Measurements from ENCODE around the gene SORCS1. TPM values are rescaled to one million over a fixed set of nuclear protein-coding genes. Genes with fewer than 3 reads are reported as not detected.
A peak's percentile ranks its signal among the peaks of the same experiment; 100 is the strongest.

SORCS1 gene
- total and polyA plus RNA-seq, 2 experiments from 2014 or later, result 45.6 to 73.0 TPM

DNA sequence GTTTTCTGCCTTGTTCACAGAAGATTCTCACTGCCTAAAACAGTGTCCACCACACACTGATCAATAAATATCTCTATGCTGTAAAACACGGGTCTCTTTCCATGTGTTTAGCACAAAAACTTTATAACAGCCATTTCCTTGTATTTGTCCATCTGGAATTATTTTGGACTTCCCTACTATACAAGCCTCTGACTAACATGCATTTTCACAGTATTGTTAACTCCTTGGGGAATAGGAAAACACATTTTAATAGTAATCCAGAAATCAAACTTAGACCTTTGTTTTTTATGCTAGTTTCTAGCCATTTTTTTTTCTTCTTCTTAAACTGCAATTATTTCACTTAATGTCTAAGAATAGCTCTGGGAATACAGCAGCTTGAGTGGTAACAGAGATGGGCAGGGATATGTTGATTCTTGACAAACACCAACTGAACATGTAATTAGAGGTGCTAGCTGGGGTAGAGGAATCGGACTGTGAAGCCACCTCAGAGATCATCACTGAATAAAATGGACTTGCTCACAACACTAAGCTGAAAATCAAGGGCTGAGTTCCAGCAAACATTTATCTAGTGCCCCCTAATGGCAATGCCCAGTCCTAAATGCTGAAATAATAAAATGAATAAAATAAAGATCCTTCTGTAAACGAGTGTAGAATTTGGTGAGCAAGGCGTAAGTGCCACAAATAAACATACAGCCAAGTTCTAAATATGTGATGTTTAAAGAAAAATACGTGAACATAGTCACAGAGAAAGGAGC, 593.1 kb downstream of the SORCS1 start:
- Histone ChIP-seq H3K4me1 (ENCODE audit: low read depth) (no peaks in the 10 kb centered on the region), H3K9me3 (ENCODE audit: low read depth) (no peaks in the 10 kb centered on the region), H3K27me3 (no peaks in the 10 kb centered on the region), H3K4me3 (no peak overlapping the region), H3K27ac (no peak overlapping the region), H3K36me3 (no peaks in the 10 kb centered on the region)
- DNase-seq (ENCODE audit: low read depth in 1 of 2, low spot score in 1 of 2), result peak; percentile 42 to 73
- TF ChIP-seq, protein P1, sequence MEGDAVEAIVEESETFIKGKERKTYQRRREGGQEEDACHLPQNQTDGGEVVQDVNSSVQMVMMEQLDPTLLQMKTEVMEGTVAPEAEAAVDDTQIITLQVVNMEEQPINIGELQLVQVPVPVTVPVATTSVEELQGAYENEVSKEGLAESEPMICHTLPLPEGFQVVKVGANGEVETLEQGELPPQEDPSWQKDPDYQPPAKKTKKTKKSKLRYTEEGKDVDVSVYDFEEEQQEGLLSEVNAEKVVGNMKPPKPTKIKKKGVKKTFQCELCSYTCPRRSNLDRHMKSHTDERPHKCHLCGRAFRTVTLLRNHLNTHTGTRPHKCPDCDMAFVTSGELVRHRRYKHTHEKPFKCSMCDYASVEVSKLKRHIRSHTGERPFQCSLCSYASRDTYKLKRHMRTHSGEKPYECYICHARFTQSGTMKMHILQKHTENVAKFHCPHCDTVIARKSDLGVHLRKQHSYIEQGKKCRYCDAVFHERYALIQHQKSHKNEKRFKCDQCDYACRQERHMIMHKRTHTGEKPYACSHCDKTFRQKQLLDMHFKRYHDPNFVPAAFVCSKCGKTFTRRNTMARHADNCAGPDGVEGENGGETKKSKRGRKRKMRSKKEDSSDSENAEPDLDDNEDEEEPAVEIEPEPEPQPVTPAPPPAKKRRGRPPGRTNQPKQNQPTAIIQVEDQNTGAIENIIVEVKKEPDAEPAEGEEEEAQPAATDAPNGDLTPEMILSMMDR (IDR thresholded peaks at IDR 0.05; ENCODE audit: low read depth, low read length), result peak; percentile 68

DNA sequence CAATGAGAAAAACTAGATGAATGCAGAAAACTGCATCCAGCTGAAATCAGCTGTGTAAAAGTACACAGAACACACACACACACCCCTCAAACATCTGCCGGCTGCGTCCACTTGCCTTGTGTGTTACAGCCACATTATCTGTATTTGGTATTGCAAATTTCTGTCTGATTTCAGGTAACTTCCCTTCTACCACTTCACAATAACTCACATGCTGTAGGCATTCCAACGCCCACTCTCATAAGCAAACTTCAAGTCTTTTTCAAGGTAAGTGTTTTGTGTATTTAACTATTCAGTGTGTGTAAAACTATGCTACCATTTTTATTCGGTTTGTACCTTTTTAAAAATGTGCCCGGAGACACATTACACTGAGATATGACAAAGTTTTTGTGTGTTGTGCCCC, 594.2 kb downstream of the SORCS1 start:
- Histone ChIP-seq H3K27ac (no peak overlapping the region), H3K4me1 (ENCODE audit: low read depth) (no peaks in the 10 kb centered on the region), H3K36me3 (no peaks in the 10 kb centered on the region), H3K9me3 (ENCODE audit: low read depth) (no peaks in the 10 kb centered on the region), H3K27me3 (no peaks in the 10 kb centered on the region), H3K4me3 (no peak overlapping the region)
- DNase-seq (ENCODE audit: low read depth in 1 of 2, low spot score in 1 of 2), result no peak
- TF ChIP-seq, protein P1 (IDR thresholded peaks at IDR 0.05; ENCODE audit: low read depth, low read length), result no peak

DNA sequence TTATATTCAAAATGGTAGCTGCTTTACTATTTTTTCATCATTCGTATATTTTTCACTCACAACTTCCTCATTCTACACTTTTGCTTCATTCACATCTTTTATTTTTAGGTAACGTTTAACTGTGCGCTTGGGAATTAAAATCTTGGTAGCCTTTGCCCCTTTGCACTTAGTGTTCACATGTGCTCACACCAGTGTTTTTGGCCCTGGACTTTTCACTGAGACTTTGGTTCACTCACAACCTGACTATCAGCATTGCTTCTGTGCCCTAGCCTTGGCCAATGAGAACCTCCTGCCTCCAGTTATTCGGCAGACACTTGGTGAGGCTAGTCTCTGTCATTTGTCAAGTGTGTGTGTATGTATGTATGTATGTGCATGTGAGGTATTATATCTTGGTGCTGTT, 596.9 kb downstream of the SORCS1 start:
- no peaks in the 10 kb centered on the region for H3K36me3 ChIP-seq
- TF ChIP-seq, protein P1 (IDR thresholded peaks at IDR 0.05; ENCODE audit: low read depth, low read length), result no peak
- H3K4me1 ChIP-seq (ENCODE audit: low read depth), result no peaks in the 10 kb centered on the region
- no peak overlapping the region for H3K27ac ChIP-seq
- no peak overlapping the region for H3K4me3 ChIP-seq
- DNase-seq (ENCODE audit: low read depth in 1 of 2, low spot score in 1 of 2), result no peak
- no peaks in the 10 kb centered on the region for H3K27me3 ChIP-seq
- H3K9me3 ChIP-seq (ENCODE audit: low read depth), result no peaks in the 10 kb centered on the region

DNA sequence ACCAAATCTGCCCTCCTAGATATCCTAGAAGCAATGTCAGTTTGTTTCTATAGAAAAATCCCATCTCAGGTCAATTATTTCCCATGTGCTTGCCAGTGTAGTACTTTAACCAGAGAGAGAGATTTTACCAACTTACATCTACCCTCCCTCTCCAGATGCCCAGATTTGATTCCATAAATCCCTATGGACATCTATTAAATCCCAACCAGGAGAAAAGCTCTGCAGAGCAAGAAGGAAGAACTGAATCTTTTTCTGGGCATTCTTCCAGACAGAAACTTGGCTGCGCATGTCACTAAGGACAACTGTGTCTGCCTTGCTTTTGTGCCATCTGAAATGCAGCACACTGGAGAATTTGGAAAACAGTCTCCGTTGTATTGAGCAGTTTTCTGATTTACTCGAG, 597.6 kb downstream of the SORCS1 start:
- no peak overlapping the region for H3K27ac ChIP-seq
- H3K4me3 ChIP-seq, result no peak overlapping the region
- no peak for DNase-seq (ENCODE audit: low read depth in 1 of 2, low spot score in 1 of 2)
- no peaks in the 10 kb centered on the region for H3K4me1 ChIP-seq (ENCODE audit: low read depth)
- H3K27me3 ChIP-seq, result no peaks in the 10 kb centered on the region
- TF ChIP-seq, protein P1 (IDR thresholded peaks at IDR 0.05; ENCODE audit: low read depth, low read length), result no peak
- H3K36me3 ChIP-seq, result no peaks in the 10 kb centered on the region
- no peaks in the 10 kb centered on the region for H3K9me3 ChIP-seq (ENCODE audit: low read depth)

DNA sequence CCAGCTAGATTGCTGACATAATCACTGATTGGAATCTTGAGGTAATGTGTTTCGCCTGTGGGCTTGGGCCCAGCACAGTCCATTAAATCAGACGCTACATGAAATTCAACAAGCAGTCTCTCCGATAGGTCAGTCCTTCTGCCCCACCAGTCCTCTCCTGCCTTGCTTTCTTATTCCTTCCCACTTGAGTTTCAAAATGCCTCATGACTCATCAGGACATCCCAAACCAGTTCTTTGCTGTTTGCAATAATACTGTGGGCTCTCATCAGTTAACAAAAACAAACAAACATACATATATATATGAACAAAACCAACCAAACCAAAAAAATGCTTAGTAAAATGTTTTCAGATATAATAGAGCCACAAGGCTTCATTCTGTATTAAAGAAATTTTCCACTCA, 599.0 kb downstream of the SORCS1 start:
- no peaks in the 10 kb centered on the region for H3K4me1 ChIP-seq (ENCODE audit: low read depth)
- peak in 1 of 2 donors; percentile 42 for DNase-seq (ENCODE audit: low read depth in 1 of 2, low spot score in 1 of 2)
- H3K4me3 ChIP-seq, result no peak overlapping the region
- no peaks in the 10 kb centered on the region for H3K36me3 ChIP-seq
- TF ChIP-seq, protein P1 (IDR thresholded peaks at IDR 0.05; ENCODE audit: low read depth, low read length), result no peak
- no peaks in the 10 kb centered on the region for H3K27me3 ChIP-seq
- H3K27ac ChIP-seq, result no peak overlapping the region
- H3K9me3 ChIP-seq (ENCODE audit: low read depth), result no peaks in the 10 kb centered on the region
